GM13977 (cell line): Measurements from ENCODE around the gene DPH6.
A peak's percentile ranks its signal among the peaks of the same experiment; 100 is the strongest.
"Not testable (repeated sequence)": the region's sequence is repeated elsewhere in the genome, so short reads cannot be mapped to it uniquely, and the experiment has no call there.

ENCODE experiments used
- DNase-seq: peaks from one replicate; pipeline ENCODE4 v3.0.0; 2012; ENCODE audit warnings: low spot score
- CTCF ChIP-seq: IDR thresholded peaks from 2 replicates; pipeline ENCODE4 v1.5.1; 2012; ENCODE audit warnings: mild to moderate bottlenecking, control low read depth; ENCODE audit not compliant: insufficient read depth; ENCODE audit errors: extremely low read depth, missing control alignments
- in situ Hi-C: fragments of 300-500 bp; cut with MboI; formaldehyde crosslinking; loops from one replicate; pipeline ENCODE4 v1.12.0; 2022; ENCODE audit warnings: low sequenced_read_pairs, low pct_unique_long_range_greater_than_20kb, mixed read lengths, inconsistent platforms; ENCODE audit not compliant: unreplicated experiment

The DPH6 gene

GRCh38 chr15:35545824-35546510 lies at the start of gene DPH6:
DPH6 (minus strand) TSS chr15:35546165; CDS start chr15:35546141, 24 bp downstream.
- in situ Hi-C loops = no loop called here
- no peak for TF ChIP-seq CTCF
- peak; percentile 79 for DNase-seq

GRCh38 chr15:35595656-35596055 lies 49.7 kb upstream of the DPH6 start:
- no peak for TF ChIP-seq CTCF
- in situ Hi-C loops = no loop called here
- no peak for DNase-seq

GRCh38 chr15:35591987-35592386 lies 46.0 kb upstream of the DPH6 start:
- in situ Hi-C loops, DNase-seq: not testable (repeated sequence)

- no peak for TF ChIP-seq CTCF
- in situ Hi-C loops = no loop called here
- DNase-seq = no peak
Observed at GRCh38 chr15:35583863-35584528, 38.0 kb upstream of the DPH6 start.

GRCh38 chr15:35580606-35581005 lies 34.6 kb upstream of the DPH6 start:
- no peak for TF ChIP-seq CTCF
- in situ Hi-C loops = no loop called here

GRCh38 chr15:35567392-35567791 lies 21.4 kb upstream of the DPH6 start:
- DNase-seq = no peak
- in situ Hi-C loops = no loop called here
- no peak for TF ChIP-seq CTCF

More at GRCh38 chr15:35580606-35581005, 34.6 kb upstream of the DPH6 start:
- no peak for DNase-seq

- no peak for TF ChIP-seq CTCF
Observed at GRCh38 chr15:35566991-35567390, 21.0 kb upstream of the DPH6 start.

More at GRCh38 chr15:35566991-35567390, 21.0 kb upstream of the DPH6 start:
- no peak for DNase-seq
- in situ Hi-C loops = no loop called here
